AG10803 (cell line): ENCODE data around the gene DNAJC17.

Source experiments
- DNase-seq: peaks from one replicate; pipeline ENCODE4 v3.0.0; 2010; ENCODE audit warnings: low read depth
- H3K4me3 ChIP-seq: 2 replicates; pipeline ENCODE4 v1.5.1; 2011; ENCODE audit warnings: mild to moderate bottlenecking, low read length, control low read depth
- TF ChIP-seq, protein P1 (sequence below): conservative IDR thresholded peaks from 2 replicates; pipeline ENCODE4 v1.5.1; 2011; ENCODE audit warnings: mild to moderate bottlenecking, low read length, control low read depth, inconsistent platforms

Gene DNAJC17

DNA sequence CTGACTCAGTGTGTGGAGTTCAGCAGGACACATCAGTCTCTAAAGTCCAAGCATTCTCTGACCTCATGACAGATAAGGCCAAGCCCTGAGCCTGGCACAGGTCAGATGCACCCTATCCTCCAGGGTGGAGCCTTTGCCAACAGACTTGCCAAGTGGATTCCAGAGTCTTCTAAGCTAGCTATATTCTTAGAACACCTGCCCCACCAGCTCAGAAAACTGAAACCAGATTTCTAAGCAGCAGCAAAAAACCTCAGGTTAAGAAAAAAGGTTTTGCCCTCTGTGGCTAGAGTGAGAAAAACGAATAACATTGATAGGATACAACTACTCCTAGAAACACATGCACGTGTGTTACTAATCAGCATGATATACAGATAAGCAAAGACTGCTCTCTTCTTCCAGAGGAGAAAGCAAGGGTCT is 63.8 kb downstream of the DNAJC17 start:
- no peak overlapping the region for H3K4me3 ChIP-seq
- DNase-seq: no peak
- TF ChIP-seq, protein P1, sequence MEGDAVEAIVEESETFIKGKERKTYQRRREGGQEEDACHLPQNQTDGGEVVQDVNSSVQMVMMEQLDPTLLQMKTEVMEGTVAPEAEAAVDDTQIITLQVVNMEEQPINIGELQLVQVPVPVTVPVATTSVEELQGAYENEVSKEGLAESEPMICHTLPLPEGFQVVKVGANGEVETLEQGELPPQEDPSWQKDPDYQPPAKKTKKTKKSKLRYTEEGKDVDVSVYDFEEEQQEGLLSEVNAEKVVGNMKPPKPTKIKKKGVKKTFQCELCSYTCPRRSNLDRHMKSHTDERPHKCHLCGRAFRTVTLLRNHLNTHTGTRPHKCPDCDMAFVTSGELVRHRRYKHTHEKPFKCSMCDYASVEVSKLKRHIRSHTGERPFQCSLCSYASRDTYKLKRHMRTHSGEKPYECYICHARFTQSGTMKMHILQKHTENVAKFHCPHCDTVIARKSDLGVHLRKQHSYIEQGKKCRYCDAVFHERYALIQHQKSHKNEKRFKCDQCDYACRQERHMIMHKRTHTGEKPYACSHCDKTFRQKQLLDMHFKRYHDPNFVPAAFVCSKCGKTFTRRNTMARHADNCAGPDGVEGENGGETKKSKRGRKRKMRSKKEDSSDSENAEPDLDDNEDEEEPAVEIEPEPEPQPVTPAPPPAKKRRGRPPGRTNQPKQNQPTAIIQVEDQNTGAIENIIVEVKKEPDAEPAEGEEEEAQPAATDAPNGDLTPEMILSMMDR: no peak

DNA sequence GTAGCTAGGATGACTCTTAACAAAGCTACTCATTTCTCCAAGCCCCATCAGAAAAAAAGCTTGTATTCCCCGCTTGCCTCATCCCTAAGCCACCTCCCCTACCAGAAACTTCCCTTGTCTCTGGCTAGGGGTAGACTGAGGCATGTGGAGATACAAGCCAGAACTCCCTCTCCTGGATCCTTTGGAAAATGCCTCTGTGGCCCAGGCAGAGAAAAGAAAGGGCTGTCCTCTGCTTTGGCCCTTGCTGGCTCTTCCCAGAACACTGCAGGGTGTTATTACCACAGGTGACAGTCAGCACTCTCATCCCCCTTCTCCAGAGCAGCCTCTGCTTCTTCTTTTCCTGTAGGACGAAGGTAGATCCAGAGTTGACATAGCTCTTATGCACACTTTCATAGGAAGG is 67.4 kb downstream of the DNAJC17 start:
- TF ChIP-seq, protein P1: no peak
- no peak overlapping the region for H3K4me3 ChIP-seq
- no peak for DNase-seq

DNA sequence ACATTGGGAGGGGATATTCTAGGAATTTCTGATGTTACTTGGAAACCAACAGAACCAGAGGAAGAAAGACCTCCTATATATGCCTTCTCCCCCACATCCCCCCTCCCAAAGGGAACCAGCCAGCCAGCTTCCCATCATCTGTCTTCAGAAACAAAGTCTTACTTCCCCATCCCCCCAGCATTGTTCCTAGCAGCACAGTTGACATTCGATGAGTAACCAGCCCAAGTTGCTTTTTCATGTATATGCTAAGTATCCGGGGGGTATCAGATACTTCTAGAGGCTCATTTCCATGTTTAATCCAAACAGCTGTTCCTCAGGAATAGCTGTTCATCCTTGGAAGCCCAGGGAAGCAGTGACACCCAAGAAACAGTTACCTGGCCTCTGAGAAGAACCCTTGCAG is 68.2 kb downstream of the DNAJC17 start:
- TF ChIP-seq, protein P1: no peak
- no peak overlapping the region for H3K4me3 ChIP-seq

DNA sequence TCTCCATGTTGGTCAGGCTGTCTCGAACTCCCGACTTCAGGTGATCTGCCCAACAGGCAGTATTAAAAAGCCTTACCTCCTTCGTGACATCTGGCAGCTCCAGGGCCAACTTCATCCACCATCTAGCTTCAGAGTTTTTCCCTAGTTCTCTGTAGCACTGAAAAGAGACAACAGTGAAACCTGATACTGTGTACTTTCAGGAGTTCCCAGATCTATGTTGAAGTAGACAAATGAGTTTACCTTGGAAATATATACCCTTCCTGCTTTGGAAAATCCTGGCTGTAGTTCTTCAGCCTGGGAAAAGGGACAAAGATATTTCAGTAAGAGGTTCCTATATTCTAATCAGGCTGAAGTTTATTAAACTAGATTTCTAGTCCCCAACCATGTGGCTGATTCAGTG is 70.2 kb downstream of the DNAJC17 start:
- no peak for DNase-seq
- no peak overlapping the region for H3K4me3 ChIP-seq
- TF ChIP-seq, protein P1: no peak

More for the DNA sequence above, 68.2 kb downstream of the DNAJC17 start:
- DNase-seq: no peak

DNA sequence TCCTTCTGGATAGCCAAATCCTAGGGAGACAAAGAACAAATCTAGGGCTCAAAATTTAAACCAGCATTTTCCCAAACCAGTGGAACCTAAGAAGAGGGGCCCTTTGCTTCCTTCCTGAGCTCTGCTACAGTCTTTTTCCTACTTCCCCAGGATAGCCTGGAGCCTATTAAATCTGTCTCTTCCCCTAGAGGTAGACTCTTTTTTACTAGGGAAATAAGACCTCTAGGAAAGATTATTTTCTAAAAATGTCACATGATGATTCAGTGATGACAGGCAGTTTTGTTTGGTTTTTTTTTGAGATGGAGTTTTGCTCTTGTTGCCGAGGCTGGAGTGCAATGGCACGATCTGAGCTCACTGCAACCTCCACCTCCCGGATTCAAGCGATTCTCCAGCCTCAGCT is 70.7 kb downstream of the DNAJC17 start:
- H3K4me3 ChIP-seq: no peak overlapping the region
- DNase-seq: no peak
- TF ChIP-seq, protein P1: no peak

DNA sequence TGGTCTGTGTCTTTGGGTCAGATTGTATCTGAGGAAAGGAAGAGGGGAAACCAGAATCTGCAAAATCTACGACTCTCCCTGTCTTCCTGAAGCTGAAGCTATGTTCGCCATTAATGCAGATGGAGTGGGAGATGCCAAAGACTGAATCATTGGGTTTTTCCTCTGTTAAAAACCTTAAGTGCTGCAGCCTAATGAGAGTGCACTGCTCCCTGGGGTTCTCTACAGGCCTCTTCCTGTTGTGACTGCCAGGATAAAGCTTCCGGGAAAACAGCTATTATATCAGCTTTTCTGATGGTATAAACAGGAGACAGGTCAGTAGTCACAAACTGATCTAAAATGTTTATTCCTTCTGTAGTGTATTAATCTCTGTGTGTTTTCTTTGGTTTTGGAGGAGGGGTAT is 76.2 kb downstream of the DNAJC17 start:
- H3K4me3 ChIP-seq: no peak overlapping the region
- TF ChIP-seq, protein P1: no peak
- no peak for DNase-seq

DNA sequence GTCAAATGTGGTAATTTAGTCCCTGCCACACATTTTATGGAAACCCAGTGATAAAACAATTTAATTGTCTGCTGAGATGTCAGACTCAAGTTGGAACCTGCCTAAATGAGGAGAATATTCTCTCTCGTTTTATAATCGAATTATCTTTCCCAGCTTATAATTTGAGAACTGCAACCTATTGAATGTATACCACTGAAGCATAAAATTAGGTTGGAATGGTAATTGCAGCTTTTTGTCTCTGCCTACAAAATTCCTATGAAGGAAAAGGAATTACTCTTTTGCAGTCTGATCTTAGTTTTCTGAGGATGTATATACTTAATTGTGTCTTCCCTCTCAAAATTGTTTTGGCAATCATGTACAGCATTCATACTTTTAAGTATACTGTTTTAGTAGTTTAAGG is 83.4 kb downstream of the DNAJC17 start:
- DNase-seq: no peak
- no peak overlapping the region for H3K4me3 ChIP-seq
- TF ChIP-seq, protein P1: no peak
